Peyer's patch (tissue), 4 donors: ENCODE data around the gene MMP27.

ENCODE experiments used
- POLR2A ChIP-seq, 2 donors: fragments of 450-650 bp; IDR thresholded peaks; one replicate each; pipeline ENCODE4 v1.5.1; 2017; ENCODE audit warnings: antibody characterized with exemption in 2 of 2, mild to moderate bottlenecking in 2 of 2, moderate library complexity in 2 of 2
- TF ChIP-seq, protein P1 (sequence below), 6 experiments: fragments of 450-650 bp in 4 of 6; fragments of 200-600 bp in 2 of 6; sonication (generic) in 1 of 6; IDR thresholded peaks; one replicate each; pipeline ENCODE4 v1.5.1; 2017 to 2019; ENCODE audit warnings: antibody characterized with exemption in 6 of 6, mild to moderate bottlenecking in 3 of 6, moderate library complexity in 1 of 6

DNA sequence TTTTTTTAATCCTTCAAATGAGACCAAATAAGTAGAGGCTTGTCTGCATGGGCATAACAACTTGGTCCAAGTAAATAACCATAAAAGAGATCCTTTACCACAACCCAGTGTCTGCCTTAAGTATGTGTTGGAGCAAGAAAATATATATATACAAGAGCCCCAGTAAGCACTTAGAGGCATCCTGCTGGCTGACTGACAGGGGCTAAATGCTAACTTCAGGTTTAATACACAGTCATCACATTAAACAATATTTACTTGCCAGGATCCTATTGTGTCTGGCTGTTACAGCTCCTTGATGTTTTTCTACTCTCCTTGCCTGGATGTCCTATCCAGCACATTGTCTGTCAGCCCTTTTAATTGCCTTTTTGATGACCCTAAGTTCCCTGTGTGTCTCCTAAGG, 43.0 kb downstream of the MMP27 start:
- TF ChIP-seq, protein P1, sequence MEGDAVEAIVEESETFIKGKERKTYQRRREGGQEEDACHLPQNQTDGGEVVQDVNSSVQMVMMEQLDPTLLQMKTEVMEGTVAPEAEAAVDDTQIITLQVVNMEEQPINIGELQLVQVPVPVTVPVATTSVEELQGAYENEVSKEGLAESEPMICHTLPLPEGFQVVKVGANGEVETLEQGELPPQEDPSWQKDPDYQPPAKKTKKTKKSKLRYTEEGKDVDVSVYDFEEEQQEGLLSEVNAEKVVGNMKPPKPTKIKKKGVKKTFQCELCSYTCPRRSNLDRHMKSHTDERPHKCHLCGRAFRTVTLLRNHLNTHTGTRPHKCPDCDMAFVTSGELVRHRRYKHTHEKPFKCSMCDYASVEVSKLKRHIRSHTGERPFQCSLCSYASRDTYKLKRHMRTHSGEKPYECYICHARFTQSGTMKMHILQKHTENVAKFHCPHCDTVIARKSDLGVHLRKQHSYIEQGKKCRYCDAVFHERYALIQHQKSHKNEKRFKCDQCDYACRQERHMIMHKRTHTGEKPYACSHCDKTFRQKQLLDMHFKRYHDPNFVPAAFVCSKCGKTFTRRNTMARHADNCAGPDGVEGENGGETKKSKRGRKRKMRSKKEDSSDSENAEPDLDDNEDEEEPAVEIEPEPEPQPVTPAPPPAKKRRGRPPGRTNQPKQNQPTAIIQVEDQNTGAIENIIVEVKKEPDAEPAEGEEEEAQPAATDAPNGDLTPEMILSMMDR (IDR thresholded peaks at IDR 0.05) = no peak
- no peak for TF ChIP-seq POLR2A (IDR thresholded peaks at IDR 0.05)
